Muscle of leg (tissue), 11 donors: Measurements from ENCODE around the gene GRIK4. TPM values are rescaled to one million over a fixed set of nuclear protein-coding genes. Genes with fewer than 3 reads are reported as not detected.
"Not testable (repeated sequence)": the region's sequence is repeated elsewhere in the genome, so short reads cannot be mapped to it uniquely, and the experiment has no call there.

Experiments used
- DNase-seq: peaks from one replicate; pipeline ENCODE4 v3.0.0; 2013
- H3K27ac ChIP-seq: one replicate; pipeline ENCODE4 v1.5.1; 2013; ENCODE audit warnings: mild to moderate bottlenecking, low read length, control low read depth
- H3K27me3 ChIP-seq: one replicate; pipeline ENCODE4 v1.6.1; 2013; ENCODE audit warnings: low read length; ENCODE audit not compliant: control insufficient read depth, insufficient read depth
- H3K36me3 ChIP-seq: one replicate; pipeline ENCODE4 v1.6.1; 2013; ENCODE audit warnings: low read length; ENCODE audit not compliant: control insufficient read depth, insufficient read depth
- H3K4me1 ChIP-seq: one replicate; pipeline ENCODE4 v1.6.1; 2013; ENCODE audit warnings: low read length; ENCODE audit not compliant: control insufficient read depth, insufficient read depth
- H3K4me3 ChIP-seq: one replicate; pipeline ENCODE4 v1.5.1; 2013; ENCODE audit warnings: low read length, control low read depth
- H3K9me3 ChIP-seq: replicated peaks from 2 replicates; pipeline ENCODE4 v1.6.1; 2013; ENCODE audit warnings: low read depth, low read length; ENCODE audit not compliant: control insufficient read depth
- WGBS: methylation state at CpG from one replicate; pipeline ENCODE4 v1.1.5; 2013; ENCODE audit warnings: missing lambda C conversion rate; ENCODE audit not compliant: insufficient coverage; 5-methylcytosine and 5-hydroxymethylcytosine counted together
- polyA plus RNA-seq, 8 donors: library from polyadenylated mRNA; unstranded; fragments of 120-200 nt; gene quantifications; one replicate each; pipeline versions ENCODE4 v1.2.1 to v1.2.3, GENCODE V29; 2013; ENCODE audit warnings: inconsistent platforms in 1 of 8, low replicate concordance in 1 of 8; ENCODE audit not compliant: insufficient read length in 8 of 8, insufficient read depth in 1 of 8
- total RNA-seq: library from RNA; stranded (reverse); fragments of 120-200 nt; gene quantifications from one replicate; pipeline ENCODE4 v1.2.4, GENCODE V29; 2013

Gene GRIK4
- total and polyA plus RNA-seq, 9 donors, result 0.09 to 1.3 (median 0.50) TPM

DNA sequence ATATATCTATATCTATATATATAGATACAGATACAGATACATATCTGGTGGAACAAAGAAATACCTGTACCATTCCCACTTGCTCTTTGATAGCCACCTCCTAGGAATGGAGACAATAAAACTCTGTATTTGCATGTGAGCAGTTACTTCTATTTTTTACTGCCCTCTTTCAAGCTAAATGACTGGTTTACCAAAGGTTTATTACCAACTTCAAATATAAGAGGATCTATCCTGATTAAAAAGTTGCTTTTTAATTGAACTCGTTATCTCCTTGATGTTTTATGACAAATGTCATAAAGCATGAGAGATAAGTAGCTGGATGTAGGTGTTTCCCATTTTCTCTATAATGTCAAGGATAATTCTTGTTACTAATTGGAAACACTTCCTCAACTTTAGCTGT is 21.7 kb upstream of the GRIK4 start:
- no CpG with 5 or more reads among the region's 1 CpG for WGBS
- no peaks in the 10 kb centered on the region for H3K9me3 ChIP-seq
- no peaks in the 10 kb centered on the region for H3K4me1 ChIP-seq
- no peak for DNase-seq
- no peaks in the 10 kb centered on the region for H3K27me3 ChIP-seq
- peaks cover 15% of the 10 kb centered on the region for H3K36me3 ChIP-seq
- H3K27ac ChIP-seq, result no peak overlapping the region
- no peak overlapping the region for H3K4me3 ChIP-seq

DNA sequence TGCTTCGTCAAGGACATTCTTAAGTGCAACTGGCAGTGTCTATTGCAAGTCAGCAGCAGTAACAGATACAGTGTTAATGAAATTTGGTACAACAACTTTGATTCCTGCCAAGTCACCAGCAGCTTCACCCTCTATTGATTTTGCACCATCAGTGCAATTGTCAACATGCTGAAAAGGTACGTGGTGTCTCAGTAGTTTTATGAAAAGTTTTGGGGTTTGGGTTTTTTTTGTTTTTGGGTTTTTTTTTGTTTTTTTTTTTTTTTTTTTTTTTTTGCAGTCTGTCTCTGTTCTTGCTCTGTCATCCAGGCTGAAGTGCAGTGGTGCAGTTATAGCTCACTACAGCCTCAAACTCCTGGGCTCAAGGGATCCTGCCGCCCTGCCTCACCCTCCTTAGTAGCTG is 19.1 kb upstream of the GRIK4 start:
- peaks cover 4% of the 10 kb centered on the region for H3K36me3 ChIP-seq
- no CpG with 5 or more reads among the region's 3 CpGs for WGBS

DNA sequence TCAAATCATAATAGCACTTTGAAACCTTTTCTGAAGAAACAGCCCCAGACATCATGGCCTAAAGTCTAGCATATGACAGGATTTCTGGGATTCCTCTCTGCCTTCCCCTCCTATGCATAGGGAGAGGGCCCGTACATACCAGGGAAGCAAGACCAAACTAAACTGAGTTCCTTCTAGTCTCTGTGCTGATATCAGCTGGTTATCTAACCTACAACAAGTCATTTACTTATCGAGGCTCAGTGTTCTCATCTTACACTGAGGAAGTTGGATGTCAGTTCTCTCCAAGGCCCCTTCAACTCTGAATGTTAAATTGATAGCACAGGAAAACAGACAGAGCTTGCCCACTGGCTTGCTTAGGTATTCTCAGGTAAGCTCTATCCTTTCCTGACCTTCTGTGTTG is 17.0 kb upstream of the GRIK4 start:
- no peaks in the 10 kb centered on the region for H3K9me3 ChIP-seq
- peaks cover 4% of the 10 kb centered on the region for H3K36me3 ChIP-seq
- H3K4me3 ChIP-seq, result no peak overlapping the region
- H3K27me3 ChIP-seq, result no peaks in the 10 kb centered on the region
- WGBS, result no CpG with 5 or more reads among the region's 2 CpGs
- no peak for DNase-seq
- no peak overlapping the region for H3K27ac ChIP-seq
- no peaks in the 10 kb centered on the region for H3K4me1 ChIP-seq

More for the DNA sequence above, 19.1 kb upstream of the GRIK4 start:
- no peaks in the 10 kb centered on the region for H3K4me1 ChIP-seq
- H3K27me3 ChIP-seq, result no peaks in the 10 kb centered on the region
- H3K4me3 ChIP-seq, result no peak overlapping the region
- no peak for DNase-seq
- H3K27ac ChIP-seq, result no peak overlapping the region
- H3K9me3 ChIP-seq, result no peaks in the 10 kb centered on the region

DNA sequence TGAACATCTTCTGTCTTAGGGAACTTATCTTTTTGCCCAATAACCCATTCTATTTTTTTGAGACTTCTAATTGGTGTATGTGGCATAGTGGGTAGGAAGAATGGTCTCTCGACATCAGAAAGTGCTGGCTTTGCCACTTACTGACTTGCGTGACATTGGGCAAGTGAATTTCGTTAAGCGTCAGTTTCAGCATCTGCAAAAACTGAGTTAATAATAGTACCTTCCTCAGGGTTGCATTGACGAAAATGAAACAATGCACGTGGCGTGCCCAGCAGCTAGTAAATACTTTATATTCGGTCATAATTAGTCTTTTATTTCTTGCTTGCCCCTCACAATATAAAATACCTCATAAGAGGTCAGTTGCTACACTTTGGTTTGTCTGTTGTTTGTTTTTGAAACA is 12.5 kb upstream of the GRIK4 start:
- Histone ChIP-seq H3K27me3 (peaks cover 10% of the 10 kb centered on the region), H3K36me3 (no peaks in the 10 kb centered on the region), H3K27ac (no peak overlapping the region), H3K9me3 (no peaks in the 10 kb centered on the region), H3K4me3 (no peak overlapping the region), H3K4me1 (no peaks in the 10 kb centered on the region)
- DNase-seq, result no peak
- 95% methylated on average over 5 of the region's 8 CpGs for WGBS

DNA sequence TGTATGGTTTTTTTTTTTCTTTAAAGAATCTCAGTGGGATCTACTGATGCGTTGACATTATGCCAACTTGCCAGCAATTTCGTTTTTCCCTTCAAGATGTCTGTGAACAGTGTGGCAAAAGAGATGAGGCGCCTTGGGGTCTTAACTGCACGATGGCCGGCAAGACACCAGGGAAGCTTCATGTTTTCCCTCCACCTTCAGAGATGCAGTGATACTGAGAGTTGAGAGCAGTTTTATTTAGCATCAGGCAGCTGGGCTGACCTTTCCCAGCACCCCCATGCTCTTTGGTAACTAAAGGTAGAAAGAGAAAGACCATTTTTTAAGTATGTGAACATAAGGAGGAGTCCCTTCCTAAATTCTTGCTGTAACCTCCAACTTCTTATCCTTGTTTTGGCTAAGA is 11.7 kb upstream of the GRIK4 start:
- 67% methylated on average over 1 of the region's 5 CpGs for WGBS
- no peaks in the 10 kb centered on the region for H3K9me3 ChIP-seq

DNA sequence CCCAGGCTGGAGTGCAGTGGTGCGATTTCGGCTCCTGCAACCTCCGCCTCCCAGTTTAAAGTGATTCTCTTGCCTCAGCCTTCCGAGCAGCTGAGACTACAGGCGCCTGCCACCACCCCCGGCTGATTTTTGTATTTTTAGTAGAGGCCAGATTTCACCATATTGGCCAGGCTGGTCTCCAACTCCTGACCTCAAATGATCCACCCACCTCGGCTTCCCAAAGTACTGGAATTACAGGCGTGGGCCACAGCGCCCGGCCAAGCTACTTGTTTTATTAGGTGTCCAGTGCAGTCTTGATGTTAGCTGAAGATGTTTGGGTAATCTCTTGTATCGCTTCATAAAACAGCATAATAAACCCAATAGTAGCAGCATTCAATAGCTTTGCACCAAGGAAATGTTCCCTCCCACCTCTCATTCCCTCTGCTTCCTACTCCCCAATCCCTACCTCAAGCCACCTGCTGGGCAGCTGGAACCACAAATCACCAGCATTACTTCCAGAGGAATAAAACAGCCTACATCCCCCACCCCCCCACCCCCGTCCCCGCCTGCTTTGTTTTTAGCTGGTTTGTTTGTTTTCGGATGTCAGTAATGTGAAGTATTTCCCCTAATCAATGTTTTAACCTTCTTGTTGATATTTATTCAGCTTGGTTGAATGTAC is 11.0 kb upstream of the GRIK4 start:
- no peaks in the 10 kb centered on the region for H3K4me1 ChIP-seq
- H3K4me3 ChIP-seq, result no peak overlapping the region
- H3K27ac ChIP-seq, result no peak overlapping the region
- H3K9me3 ChIP-seq, result no peaks in the 10 kb centered on the region
- H3K36me3 ChIP-seq, result no peaks in the 10 kb centered on the region
- no peak for DNase-seq
- 28% methylated on average over 2 of the region's 14 CpGs for WGBS
- H3K27me3 ChIP-seq, result peaks cover 10% of the 10 kb centered on the region

More for the DNA sequence above, 11.7 kb upstream of the GRIK4 start:
- peaks cover 10% of the 10 kb centered on the region for H3K27me3 ChIP-seq
- no peak overlapping the region for H3K4me3 ChIP-seq
- no peak overlapping the region for H3K27ac ChIP-seq
- no peaks in the 10 kb centered on the region for H3K36me3 ChIP-seq
- DNase-seq, result no peak
- no peaks in the 10 kb centered on the region for H3K4me1 ChIP-seq

DNA sequence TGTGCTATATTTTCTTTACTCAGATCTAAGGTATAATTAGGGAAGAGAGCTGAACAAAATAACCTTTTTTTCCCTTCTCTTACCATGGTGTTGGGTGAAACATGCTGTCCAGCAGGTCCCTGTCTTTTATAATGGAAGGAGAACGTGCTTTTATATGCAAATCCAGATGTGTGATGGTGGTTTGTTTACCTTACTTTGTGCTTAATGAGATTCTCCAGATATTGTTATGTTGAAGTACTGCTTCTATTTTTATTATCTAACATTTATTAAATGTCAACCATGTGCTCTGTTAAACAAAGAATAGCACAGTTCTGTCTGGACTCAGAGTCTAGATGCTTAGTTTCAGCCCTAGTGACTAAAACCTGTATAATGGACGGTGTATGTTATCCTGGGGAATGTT is 10.1 kb upstream of the GRIK4 start:
- no CpG with 5 or more reads among the region's 2 CpGs for WGBS
- H3K27me3 ChIP-seq, result peaks cover 13% of the 10 kb centered on the region

DNA sequence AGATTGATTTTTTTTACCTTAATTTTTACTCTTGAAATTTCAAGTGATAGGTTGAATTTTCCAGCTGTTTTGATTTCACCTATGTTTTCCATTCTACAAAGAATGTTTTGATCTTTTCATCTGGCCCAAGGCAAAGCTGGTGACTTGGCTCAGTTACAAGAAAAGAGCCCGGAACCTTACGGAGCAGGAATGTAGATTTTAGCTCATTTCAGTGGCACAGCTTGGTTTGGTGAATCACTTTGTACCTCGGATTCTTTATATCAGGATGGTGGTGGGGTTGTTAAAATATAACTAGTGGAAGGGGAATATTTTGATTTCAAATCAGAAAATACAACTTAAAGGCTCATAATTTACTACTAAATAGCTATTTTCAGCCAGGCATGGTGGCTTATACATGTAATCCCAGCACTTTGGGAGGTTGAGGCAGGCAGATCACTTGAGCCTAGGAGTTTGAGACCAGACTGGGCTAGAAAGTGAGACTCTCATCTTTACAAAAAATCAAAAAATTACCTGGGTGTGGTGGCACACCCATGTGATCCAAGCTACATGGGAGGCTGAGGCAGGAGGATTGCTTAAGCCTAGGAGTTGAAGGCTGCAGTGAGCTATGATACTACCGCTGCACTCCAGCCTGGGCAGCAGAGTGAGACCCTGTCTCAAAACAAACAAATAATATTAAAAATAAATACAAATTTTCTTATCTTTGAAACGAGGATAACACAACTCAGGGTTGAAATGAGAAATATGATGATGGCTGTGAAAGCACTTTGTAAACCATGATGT is 9.4 kb upstream of the GRIK4 start:
- H3K27me3 ChIP-seq, result peaks cover 16% of the 10 kb centered on the region
- H3K4me1 ChIP-seq, result no peaks in the 10 kb centered on the region
- no peaks in the 10 kb centered on the region for H3K36me3 ChIP-seq
- 37% methylated on average over 2 of the region's 5 CpGs for WGBS
- no peak overlapping the region for H3K4me3 ChIP-seq
- H3K9me3 ChIP-seq, result no peaks in the 10 kb centered on the region
- H3K27ac ChIP-seq, result no peak overlapping the region
- no peak for DNase-seq

More for the DNA sequence above, 10.1 kb upstream of the GRIK4 start:
- DNase-seq, result no peak
- H3K27ac ChIP-seq, result no peak overlapping the region
- no peaks in the 10 kb centered on the region for H3K4me1 ChIP-seq
- no peak overlapping the region for H3K4me3 ChIP-seq
- no peaks in the 10 kb centered on the region for H3K36me3 ChIP-seq
- no peaks in the 10 kb centered on the region for H3K9me3 ChIP-seq

DNA sequence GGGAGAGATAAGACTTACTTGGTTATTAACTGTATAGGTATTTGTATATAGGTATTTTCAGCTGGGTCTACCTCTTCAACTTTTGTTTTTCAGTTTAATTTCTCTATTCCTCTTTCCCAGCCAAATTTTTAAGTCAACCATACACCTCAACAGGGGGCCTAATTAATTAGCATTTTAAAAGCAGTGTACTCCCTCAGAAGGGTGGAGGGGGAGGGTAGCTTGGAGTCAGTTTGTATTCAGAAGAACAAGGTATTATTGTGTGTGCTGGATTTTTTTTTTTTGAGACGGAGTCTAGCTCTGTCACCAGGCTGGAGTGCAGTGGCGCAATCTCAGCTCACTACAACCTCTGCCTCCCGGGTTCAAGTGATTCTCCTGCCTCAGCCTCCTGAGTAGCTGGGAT is 8.0 kb upstream of the GRIK4 start:
- no CpG with 5 or more reads among the region's 3 CpGs for WGBS
- peaks cover 16% of the 10 kb centered on the region for H3K27me3 ChIP-seq
- H3K36me3 ChIP-seq, DNase-seq, H3K4me1 ChIP-seq, H3K27ac ChIP-seq, H3K9me3 ChIP-seq, H3K4me3 ChIP-seq: not testable (repeated sequence)

DNA sequence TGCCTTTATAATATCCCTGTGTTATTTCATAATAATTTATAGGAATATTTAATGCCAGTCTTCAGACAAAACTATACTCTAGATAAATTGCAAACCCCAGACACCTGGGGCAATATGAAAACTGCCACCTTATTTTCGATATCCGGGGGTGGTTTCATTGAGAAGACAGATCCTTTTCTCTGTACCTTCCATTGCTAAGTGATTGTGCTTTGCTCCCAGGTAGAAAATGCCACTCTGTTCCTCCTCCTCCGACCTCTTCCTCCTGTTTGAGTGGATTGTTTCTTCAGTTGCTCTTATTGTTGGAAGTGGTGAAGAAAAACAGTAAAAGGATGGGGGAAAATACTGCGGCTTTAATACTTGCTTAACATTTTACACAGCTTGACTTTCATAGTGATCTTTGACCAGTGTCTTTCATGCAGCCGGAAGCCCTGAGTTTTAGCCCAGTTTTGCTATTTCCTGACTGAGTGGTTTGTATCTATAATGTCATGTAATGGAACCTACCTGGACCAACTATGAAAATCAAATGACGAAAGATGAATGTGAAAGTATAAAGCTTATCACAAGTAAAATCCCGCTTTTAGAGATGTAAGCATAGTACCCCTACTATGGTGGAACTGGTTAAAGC is 5.6 kb upstream of the GRIK4 start:
- H3K27ac ChIP-seq, result no peak overlapping the region
- DNase-seq, result no peak
- H3K36me3 ChIP-seq, result no peaks in the 10 kb centered on the region
- 92% methylated on average over 2 of the region's 7 CpGs for WGBS
- peaks cover 29% of the 10 kb centered on the region for H3K27me3 ChIP-seq
- H3K4me1 ChIP-seq, result no peaks in the 10 kb centered on the region
- no peak overlapping the region for H3K4me3 ChIP-seq
- H3K9me3 ChIP-seq, result no peaks in the 10 kb centered on the region
